ENCODE data around the gene NME7.

NME7 gene

DNA sequence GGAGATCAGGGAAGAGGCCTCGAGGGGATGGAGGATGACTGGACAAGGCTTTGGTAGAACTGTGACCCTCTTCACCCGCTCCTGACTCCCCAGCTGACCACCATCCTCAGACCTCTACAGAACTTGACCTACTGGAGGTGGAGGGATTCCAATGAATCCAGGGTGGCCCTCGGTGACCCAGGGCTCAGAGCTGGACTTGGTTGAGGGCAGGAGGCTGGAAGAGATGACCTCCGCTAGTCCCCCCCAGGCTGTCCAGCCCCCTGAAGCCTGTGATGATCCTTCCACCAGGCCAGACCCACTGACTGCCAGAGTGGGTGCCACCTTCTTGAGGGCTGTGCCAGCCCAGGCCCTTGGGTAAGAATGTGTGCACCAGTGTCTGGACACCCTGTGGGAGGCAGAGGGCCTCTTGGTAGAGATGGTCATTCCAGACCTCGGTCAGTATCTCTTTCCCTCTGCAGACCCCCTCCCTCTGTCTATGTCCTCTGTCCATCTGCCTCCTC is 216.2 kb downstream of the NME7 start:
- DNase-seq (ENCODE audit: low read depth) = no peak

DNA sequence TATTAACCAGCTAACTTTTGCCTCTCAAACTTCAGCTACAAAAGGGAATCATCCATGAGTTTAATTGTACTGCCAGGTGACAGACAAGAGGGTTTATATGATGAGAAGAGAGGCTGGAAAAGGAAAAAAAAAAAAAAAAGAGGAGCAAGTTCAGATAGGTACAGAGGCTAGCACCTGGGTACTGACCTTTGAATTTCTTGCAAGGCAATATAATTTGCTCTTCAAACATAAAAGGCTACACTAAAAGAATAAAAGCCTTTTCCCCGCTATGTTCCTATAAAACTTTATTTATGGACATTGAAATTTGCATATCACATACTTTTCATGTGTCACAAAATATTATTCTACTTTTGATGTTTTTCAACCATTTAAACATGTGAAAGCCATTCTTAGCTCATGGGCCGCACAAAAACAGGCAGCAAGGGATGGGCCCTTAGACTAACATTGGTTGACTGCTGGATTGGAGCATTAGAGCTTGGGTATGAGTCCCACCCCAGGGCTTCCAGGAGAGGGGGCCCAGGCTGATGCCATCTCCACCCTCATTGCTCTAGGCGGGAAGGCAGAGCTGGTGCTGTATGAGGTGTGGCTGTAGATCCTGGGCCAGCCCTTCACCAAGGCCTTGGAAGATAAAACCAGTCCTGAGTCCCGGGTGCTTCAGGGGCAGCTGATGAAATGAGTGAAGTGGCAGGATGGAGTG is 216.8 kb downstream of the NME7 start:
- no peak for DNase-seq (ENCODE audit: low read depth)

DNA sequence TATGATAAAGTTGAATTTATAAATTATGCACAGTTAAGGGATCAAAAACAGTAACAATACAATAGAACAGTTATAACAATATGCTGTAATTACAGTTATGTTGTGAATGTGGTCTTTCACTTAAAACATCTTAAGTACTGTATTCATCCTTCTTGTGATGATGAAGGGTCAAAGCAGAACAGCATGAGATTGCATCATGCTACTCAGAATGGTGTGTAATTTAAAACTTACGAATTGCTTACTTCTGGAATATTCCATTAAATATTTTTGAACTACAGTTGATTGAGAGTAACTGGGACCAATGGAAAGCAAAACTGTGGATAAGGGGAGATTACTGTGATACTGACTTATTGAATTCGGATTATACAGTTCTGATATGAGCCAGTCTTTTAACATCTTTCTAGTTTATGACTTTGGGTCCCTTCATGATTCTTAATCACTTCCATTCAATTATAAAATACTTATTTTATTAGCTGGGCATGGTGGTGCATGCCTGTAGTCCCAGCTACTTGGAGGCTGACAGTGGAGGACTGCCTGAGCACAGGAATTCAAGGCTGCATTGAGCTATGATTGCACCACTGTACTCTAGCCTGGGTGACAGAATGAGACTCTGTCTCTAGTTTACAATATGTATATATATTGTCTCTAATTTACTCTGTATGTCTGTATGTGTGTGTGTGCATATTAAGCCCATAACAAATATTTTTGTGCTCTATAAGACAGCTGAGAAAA is 217.9 kb downstream of the NME7 start:
- DNase-seq (ENCODE audit: low read depth) = no peak

DNA sequence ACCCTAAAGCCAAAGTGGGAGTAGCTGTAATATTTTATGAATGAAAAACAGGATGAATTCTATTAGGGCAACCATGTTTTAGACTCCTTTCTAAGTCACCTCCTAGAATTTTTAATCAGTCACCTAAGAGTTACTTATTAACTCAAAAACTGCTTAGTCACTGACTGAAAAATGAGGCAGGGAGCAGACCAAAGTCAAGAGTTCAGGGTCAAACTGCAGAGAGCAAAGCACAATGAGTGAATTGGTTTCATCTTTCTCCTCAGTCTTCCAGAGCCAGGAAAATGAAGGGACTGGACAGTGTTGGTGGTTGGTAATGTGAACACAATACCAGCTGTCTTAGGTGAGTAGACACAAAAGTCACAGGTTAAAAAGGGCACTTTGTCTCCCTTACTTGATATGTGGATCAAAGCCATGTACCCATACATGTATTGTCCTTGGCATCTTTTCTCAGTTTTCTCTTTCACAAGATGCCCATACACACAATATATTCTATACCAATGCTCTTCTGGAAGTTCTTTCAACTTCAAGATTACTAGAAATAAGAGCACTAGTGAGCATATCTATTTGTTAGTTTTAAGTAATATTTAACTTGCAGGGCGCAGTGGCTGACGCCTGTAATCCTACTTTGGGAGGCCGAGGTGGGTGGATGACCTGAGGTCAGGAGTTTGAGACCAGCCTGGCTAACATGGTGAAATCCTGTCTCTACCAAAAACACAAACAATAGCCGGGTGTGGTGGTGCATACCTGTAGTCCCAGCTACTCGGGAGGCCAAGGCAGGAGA is 218.9 kb downstream of the NME7 start:
- DNase-seq (ENCODE audit: low read depth) = no peak

DNA sequence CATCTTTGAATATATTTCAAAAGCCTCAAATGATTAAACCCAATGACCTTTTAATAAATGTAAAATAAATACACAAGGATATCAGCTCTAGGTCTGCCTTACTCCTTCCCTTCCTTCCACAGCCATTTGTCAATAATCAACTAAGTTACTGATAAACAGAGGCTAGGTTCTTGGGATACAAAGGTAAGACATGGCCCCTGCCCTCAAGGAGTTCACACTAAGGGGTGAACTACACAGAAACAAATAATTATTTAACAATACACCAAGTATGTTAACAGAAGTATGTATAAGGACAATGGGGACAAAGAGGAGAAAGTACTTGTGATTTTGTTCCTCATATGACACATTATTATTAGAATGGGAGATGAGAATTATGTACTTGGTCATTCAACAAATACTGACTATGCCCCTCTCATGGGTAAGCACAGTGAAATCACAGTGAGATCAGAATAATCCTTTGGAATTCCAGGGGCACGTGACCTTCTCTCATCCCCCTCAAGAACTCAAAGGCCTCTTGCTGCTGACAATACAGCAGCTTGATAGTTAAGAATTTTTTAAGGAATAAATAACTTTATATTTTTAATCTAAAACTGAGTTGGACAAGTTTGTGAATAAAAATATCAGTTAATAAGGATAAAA is 220.9 kb downstream of the NME7 start:
- DNase-seq (ENCODE audit: low read depth) = no peak

DNA sequence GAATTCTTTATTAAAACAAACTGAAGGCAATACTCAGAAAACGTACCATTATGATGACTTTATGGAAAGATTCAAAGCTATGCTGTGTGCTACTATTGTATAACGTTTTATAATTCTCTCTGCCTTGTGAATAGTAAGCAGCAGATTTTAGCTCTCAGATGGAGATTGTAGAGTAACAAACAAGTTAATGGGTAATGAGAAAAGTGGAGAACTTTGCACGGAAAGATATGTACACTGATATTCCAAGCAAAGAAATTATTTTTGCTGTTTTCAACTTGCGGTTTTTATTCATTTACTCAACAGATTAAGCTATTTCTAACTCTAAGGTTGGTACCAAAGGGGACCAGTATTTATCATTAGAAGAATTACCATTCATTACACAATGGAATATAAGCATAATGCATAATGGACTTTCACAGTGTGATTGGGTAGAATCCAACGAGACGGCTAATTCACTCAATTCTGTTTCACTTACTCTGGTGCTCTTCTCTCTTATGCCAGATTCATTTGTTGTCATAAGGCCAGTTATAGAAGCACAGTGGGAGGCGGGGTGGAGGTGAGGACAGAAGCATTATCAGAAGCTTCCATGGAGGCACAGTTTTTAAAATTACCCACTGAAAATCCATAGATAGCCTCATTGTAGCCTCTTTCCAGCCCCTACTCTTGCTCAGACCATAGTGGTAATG is 222.5 kb downstream of the NME7 start:
- no peak for DNase-seq (ENCODE audit: low read depth)

DNA sequence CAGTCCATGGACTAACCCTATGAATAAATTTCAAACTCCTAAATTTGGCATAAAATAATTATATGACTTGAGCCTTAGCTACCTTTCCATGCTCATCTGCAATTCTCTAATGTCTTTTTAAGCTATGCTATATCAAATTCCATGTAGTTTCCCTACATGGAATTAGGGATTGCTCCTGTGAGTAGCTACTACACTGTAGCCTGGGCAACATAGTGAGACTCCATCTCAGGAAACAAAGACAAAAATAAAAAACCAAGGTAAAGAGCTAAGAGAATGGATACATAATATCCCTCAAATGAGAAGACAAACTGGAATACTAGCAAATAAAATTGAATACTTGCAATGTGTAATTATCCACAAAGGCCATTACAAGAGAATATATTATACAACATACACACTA is 223.6 kb downstream of the NME7 start:
- no peak for DNase-seq (ENCODE audit: low read depth)

DNA sequence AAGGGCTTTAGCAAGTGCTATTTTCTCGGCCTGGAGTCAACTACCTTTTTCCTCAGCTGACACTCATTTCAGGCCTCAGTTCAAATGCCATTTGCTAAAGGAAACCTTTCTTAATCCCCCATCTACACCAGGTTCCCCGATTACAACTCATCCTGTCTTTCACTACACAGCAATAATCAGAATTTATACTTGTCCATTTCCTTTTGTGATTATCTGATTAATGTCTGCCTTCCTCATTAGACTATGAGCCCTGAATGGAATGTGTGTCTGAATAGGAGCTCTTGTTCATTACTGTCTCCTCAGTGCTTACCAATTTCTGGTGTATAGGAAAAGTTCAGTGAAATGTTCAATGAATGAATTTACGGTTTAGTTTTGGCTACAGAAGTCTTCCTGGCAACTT is 224.3 kb downstream of the NME7 start:
- DNase-seq (ENCODE audit: low read depth) = no peak

DNA sequence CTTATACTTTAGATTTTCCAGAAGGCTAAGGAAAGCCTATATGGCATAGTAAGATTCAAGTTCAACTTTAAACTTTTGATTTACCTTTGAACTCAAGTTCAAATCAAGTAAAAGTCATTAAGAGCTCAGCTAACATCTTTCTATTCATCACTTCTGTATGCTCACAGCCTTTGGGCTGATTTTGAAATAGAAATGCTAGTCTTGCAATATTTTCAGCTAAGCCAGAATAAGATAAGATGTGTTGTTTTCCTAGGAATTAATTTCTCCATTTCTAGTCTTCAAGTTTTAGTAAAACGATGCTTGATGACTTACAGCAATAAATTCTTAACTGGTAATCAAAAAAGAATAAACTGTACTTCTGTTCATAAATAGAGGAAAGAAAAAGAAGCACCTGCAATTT is 225.5 kb downstream of the NME7 start:
- no peak for DNase-seq (ENCODE audit: low read depth)

DNA sequence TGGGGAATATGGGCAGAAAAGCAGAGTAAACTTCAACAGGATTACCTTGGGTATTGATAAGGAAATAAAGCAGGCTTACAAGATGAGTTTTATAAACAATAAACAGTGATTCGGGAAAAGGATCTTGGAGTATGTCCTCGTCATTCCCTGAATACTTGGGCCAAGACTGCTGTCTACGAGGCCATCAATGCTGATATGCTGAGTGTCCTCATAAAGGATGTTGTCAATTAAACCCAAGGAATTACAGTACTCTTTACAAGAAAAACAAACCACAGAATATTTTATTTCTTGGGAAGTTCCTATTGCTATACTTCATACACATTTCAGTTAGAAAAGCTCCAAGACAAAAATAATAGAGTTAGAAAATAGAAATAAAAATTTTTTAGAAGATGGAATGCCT is 226.2 kb downstream of the NME7 start:
- no peak for DNase-seq (ENCODE audit: low read depth)

DNA sequence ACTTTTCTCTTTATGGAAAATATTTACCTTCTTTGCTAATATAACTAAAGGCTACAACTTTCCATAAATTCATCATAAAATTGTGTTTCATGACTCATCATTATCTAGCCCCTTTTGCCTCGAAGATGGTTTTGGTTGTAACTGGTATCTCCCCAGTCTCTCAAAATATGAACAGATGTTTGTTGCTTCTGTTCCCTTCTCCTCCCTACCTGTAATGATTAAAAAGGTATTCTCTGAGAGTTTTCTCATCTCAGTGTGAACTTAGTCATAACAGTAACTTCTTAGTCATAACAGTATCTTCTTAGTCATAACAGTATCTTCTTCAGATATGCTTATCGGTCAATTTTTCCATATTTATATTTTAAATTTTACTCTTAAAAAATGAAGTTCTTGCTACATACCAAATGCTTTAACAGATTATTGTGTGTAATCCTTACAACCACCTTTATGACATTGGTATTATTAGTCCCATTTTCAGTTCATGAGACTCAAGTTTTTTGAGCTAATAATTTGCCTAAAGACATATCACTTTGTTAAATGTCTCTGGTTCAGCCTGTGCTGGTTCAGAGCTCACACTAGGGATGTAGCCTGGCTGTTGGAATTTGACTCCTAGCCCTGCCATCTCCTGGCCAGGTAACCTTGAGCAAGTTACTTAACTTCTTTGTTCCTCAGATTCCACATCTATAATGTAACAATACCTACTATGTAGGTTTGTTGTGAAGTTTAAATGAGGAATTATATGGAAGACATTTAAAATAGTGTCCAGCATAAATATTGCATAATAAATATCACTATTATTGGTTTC is 228.5 kb downstream of the NME7 start:
- DNase-seq (ENCODE audit: low read depth) = no peak

DNA sequence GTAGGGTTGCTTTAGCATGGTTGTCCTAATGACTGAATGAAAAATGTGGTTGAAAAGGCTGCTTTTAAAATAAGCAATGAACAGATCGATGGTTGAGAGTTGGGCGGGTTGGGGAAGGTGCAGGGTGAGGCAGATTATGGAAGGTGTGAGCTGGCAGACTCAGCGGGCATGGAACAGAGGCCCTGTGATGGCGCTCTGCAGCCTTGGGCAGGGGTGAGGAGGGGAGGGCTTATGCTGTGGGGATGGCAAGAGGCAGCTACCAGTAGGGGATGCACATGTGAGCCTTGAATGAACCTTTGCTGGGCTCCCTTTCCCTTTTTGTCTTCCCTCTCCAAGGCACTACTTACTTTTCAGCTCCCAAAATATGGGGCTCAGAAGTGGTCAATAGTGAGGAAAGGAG is 230.2 kb downstream of the NME7 start:
- DNase-seq (ENCODE audit: low read depth) = no peak

DNA sequence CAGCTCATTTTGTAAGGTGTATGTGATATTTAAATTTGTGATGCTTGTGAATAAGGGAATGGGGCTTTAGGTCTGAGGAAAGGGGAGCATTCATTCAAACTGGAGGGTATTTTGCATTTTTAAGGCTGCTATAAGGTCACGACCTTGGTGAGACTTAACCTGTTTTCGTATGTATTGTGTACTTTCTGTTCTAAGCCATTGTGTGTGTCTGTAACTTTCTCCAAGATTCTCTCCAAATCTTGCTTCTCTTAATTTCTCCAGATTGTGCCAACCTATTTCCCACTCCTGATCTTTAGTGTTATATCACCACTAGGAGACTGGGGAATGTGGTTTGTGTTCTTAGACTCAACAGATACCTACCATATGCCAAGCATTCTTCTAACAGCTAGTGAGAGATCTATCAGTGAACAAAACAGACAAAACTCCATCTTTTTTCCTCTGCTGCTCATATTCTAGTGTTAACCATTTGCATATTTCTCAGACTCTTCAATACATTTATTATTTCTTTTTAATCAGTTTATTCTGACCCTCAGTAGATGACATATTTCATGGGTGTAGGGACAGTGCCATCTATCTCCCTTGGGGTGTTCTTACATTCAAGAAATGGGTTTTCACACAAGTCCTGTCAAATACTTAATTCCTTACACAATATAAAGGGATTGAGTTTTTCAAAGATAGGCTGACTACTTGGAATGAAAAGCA is 233.6 kb downstream of the NME7 start:
- no peak for DNase-seq (ENCODE audit: low read depth)

DNA sequence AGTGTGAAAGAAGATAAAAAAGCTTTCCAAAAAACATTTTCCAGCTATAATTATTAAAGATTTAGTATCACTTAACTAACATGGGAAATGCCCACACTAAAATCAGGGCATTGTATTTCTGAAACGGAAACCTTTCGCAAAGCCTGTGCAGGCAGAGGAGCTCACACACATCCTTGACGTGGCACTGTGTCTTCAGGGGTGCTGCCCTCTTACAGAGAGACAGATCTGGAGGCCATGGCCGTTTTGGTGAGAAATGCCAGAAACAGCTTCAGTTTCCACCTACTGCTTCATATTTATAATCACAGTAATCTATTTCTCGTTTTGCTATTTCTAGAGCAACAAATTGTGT is 234.4 kb downstream of the NME7 start:
- no peak for DNase-seq (ENCODE audit: low read depth)

DNA sequence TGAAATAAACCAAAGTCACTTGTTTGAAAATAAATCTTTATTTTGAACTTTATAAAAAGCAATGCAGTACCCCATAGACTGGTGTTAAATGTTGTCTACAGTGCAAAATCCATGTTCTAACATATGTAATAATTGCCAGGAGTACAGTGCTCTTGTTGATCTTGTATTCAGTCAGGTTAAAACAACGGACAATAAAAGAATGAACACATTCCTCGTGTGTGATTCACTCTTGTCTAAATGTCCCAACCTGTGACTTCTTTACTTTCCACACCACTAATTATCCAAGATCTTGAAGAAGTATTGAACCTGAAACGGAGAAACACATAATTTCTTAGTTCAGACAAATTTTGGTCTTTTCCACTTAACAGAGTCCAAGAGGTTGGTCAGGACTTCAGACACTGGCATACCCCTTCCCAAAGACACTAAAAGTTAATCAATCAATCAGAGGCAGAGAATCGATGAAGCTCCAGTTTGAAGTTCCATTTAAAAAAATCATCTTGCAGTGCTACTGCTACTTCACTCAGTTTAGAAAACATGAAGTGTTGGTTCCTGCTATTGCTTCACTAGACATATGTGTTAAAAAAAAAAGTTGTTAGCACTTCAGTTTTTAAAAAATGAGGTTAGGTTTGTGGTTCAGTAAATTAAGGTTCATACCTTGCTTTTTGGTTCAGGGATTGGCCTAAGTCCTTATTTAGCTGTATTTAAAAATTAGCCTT is 234.9 kb downstream of the NME7 start:
- DNase-seq (ENCODE audit: low read depth) = no peak

DNA sequence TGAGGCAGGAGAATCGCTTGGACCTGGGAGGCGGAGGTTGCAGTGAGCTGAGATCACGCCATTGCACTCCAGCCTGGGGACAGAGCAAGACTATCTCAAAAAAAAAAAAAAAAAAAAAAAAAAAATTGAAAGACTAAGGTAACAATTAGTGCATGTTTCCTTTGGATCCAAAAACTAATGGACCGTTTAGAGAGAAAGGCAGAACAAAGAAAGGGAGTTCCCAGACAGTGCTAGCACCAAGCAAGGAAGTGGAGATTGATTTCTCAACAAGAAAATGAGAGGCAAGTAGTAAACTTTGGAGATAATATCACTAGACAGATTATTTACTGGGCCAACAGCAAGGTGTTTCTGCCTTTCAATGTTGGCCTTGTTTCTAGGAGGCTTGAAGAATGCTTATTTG is 236.9 kb downstream of the NME7 start:
- DNase-seq (ENCODE audit: low read depth) = no peak

DNA sequence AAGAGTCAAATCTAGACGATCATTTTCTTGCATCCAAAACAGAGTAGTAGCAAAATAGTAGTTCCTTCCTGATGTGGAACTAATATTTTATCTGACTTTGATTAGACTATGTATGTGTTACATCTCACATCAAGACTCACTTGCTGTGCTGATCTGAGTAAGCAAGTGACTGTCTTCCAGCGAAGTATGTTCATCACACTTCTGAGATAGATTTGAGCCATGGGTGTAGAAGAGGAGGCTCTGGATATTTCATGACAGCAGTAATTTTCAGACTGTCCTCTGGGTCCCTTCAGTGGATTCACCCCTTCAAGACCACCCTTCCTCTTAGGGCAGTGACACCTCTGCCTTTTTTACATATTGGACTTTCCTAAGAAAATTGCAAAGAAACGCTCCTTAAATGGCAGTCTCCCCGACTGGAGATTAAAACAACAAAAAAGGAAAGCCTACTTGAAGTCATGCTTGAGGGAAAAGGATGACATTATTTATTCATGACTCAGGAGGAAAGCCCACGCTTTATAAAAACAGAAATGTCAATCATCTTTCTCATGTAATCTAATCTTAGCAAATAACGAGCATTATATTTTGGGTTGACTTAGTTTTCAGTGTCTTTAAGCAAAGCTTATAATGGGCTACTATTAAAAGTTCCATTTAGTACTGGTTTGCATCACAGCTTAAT is 238.3 kb downstream of the NME7 start:
- DNase-seq (ENCODE audit: low read depth) = no peak

DNA sequence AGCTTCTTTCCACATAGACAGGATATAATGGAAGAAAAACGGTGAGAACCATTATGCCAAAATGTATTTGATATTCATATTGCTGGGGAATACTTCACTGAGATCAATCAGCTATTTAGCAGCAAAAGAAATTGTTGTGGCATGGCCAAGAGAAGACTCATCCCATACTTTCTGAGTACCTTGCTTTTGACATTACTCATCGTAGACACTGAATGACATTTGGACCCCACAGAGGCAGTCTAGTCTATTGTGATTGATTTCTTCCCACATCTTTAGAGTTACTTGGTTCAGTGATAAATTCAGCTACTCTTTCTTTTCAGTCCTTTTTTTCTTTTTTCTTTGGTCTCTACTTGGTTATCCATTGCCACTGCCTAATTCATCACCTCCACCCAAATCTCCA is 239.0 kb downstream of the NME7 start:
- DNase-seq (ENCODE audit: low read depth) = no peak

DNA sequence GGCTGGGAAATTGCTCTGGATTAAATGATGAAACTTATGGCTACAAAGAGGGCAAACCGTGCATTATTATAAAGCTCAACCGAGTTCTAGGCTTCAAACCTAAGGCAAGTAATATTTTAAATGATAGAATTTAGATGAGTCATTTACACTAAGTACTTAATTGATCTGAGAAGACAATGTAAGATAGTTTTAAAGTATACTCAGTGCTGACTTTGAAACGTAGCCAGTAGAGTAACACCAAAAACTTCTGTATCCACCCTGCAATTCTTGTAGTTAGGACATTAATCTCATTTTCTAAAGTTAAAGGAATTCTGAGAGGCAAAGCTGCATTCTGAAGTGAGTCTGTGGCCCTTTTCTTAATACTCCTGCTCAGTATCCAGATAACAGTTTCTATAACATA is 240.3 kb downstream of the NME7 start:
- DNase-seq (ENCODE audit: low read depth) = no peak

All from T-helper 22 cell (primary cell).